Activated naive CD4-positive, alpha-beta T cell treated with anti-CD3 and anti-CD28 coated beads, Interleukin-2, amount 10 ng/mL, durations not matched to agents 7 days and 5 days (primary cell): ENCODE results near the gene TPO.
"Not testable (repeated sequence)": the region's sequence is repeated elsewhere in the genome, so short reads cannot be mapped to it uniquely, and the experiment has no call there.

ENCODE experiments used
- CTCF ChIA-PET: fragments of 350-600 bp; sonication (Branson Sonifier 250); formaldehyde crosslinking; loops from one replicate; lab custom pipeline; 2021; ENCODE audit warnings: antibody characterized with exemption; lab: Charles Lee
- DNase-seq: peaks from one replicate; pipeline ENCODE4 v3.0.0-alpha.2; 2020
- H3K27ac Mint-ChIP-seq: one replicate; pipeline ENCODE4 v1.8.0; 2021; ENCODE audit warnings: mild to moderate bottlenecking, moderate library complexity, mixed read lengths
- H3K27me3 Mint-ChIP-seq: one replicate; pipeline ENCODE4 v1.8.0; 2021; ENCODE audit warnings: mild to moderate bottlenecking, mixed read lengths
- H3K36me3 Mint-ChIP-seq: one replicate; pipeline ENCODE4 v1.8.0; 2021; ENCODE audit warnings: mixed read lengths
- H3K4me1 Mint-ChIP-seq: one replicate; pipeline ENCODE4 v1.8.0; 2021; ENCODE audit warnings: mixed read lengths
- H3K4me3 Mint-ChIP-seq: one replicate; pipeline ENCODE4 v1.8.0; 2021; ENCODE audit warnings: mild to moderate bottlenecking, moderate library complexity, mixed read lengths
- H3K9me3 Mint-ChIP-seq: one replicate; pipeline ENCODE4 v1.8.0; 2021; ENCODE audit warnings: mixed read lengths

The TPO gene

GRCh38 chr2:1478311-1479305 is 65.3 kb downstream of the TPO start:
- H3K4me1 Mint-ChIP-seq = no peaks in the 10 kb centered on the region
- H3K9me3 Mint-ChIP-seq = peaks cover 4% of the 10 kb centered on the region
- H3K4me3 Mint-ChIP-seq = no peak overlapping the region
- H3K36me3 Mint-ChIP-seq = no peaks in the 10 kb centered on the region
- CTCF ChIA-PET = no interaction called here
- H3K27me3 Mint-ChIP-seq = no peaks in the 10 kb centered on the region
- H3K27ac Mint-ChIP-seq = no peak overlapping the region
- no peak for DNase-seq

GRCh38 chr2:1479346-1479745 is 66.1 kb downstream of the TPO start:
- Mint-ChIP-seq H3K27me3 (no peaks in the 10 kb centered on the region), H3K9me3 (peaks cover 4% of the 10 kb centered on the region), H3K4me1 (no peaks in the 10 kb centered on the region), H3K36me3 (no peaks in the 10 kb centered on the region), H3K4me3 (no peak overlapping the region), H3K27ac (no peak overlapping the region)
- DNase-seq = no peak
- CTCF ChIA-PET = no interaction called here

DNA sequence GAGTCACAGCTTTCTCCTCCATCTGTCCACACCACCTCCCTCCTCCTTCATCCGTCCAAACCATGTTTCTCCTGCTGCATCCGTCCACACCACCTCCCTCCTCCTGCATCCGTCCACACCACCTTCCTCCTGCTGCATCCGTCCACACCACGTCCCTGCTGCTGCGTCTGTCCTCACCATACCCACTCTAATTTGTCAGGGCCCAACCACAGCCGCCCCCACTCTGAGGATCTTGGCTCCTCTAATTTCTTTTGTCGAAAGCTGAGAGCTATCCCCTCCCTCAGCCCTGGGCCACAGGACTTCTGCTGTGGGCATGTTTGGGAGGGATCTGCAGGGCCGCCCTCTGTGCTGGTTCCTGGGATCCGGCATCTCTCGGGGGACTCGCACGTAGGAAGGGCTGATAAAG is 67.4 kb downstream of the TPO start:
- no peak for DNase-seq

DNA sequence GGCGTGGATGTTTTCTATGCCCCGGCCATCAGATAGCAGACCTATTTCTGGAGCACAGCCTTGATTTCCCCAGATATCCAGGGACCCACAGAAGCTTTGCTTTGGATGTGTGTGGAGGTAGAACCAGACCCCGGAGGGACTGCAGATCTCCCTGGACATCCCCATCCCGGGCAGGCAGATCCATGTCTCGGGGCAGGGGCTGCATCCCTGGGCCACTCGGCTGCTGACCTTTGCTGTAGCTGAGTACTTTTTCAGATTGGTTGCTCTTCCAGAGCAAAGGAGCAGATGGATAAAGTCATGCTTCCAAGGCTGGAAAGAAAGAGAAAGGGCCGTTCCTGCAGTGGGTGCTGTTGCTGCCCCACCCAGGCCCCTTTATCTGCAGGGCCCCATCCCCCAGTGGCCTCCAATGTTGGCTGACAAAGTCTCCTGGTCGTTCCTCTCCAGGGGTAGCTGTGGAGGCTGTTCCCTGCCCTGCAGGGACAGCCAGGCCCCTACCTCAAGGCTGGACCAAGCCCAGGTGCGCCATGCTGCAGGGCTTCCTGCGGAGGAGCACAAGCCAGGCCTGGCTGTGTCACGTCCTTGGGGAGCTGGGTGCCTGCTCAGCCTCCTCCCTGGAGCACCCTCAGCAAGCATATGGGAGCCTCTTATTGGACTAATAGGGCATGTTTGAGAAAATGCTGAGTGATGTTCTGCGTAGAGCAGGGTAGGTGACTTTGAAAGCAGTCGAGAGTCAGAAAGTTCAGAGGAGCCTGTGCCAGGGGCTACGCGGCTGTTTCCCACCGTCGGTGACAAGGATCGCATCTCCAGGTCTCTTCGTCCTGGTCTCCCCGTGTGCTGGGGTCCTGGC is 68.4 kb downstream of the TPO start:
- CTCF ChIA-PET = no interaction called here
- H3K27ac Mint-ChIP-seq = no peak overlapping the region
- DNase-seq = no peak
- H3K4me1 Mint-ChIP-seq = no peaks in the 10 kb centered on the region
- no peak overlapping the region for H3K4me3 Mint-ChIP-seq
- H3K36me3 Mint-ChIP-seq = no peaks in the 10 kb centered on the region
- no peaks in the 10 kb centered on the region for H3K27me3 Mint-ChIP-seq
- no peaks in the 10 kb centered on the region for H3K9me3 Mint-ChIP-seq

More for the DNA sequence above, 67.4 kb downstream of the TPO start:
- CTCF ChIA-PET = no interaction called here
- Mint-ChIP-seq H3K27me3 (no peaks in the 10 kb centered on the region), H3K4me3 (no peak overlapping the region), H3K36me3 (no peaks in the 10 kb centered on the region), H3K27ac (no peak overlapping the region), H3K9me3 (peaks cover 4% of the 10 kb centered on the region), H3K4me1 (no peaks in the 10 kb centered on the region)

GRCh38 chr2:1482253-1482675 is 69.0 kb downstream of the TPO start:
- Mint-ChIP-seq H3K4me3 (no peak overlapping the region), H3K36me3 (no peaks in the 10 kb centered on the region), H3K4me1 (no peaks in the 10 kb centered on the region), H3K9me3 (no peaks in the 10 kb centered on the region), H3K27ac (no peak overlapping the region), H3K27me3 (no peaks in the 10 kb centered on the region)
- no peak for DNase-seq
- CTCF ChIA-PET = no interaction called here

- no peak overlapping the region for H3K4me3 Mint-ChIP-seq
- no peaks in the 10 kb centered on the region for H3K27me3 Mint-ChIP-seq
- H3K36me3 Mint-ChIP-seq = no peaks in the 10 kb centered on the region
- H3K27ac Mint-ChIP-seq = no peak overlapping the region
- no peak for DNase-seq
- no peaks in the 10 kb centered on the region for H3K9me3 Mint-ChIP-seq
- CTCF ChIA-PET = no interaction called here
- H3K4me1 Mint-ChIP-seq = no peaks in the 10 kb centered on the region
These were observed 69.7 kb downstream of the TPO start for GRCh38 chr2:1482981-1483380.

DNA sequence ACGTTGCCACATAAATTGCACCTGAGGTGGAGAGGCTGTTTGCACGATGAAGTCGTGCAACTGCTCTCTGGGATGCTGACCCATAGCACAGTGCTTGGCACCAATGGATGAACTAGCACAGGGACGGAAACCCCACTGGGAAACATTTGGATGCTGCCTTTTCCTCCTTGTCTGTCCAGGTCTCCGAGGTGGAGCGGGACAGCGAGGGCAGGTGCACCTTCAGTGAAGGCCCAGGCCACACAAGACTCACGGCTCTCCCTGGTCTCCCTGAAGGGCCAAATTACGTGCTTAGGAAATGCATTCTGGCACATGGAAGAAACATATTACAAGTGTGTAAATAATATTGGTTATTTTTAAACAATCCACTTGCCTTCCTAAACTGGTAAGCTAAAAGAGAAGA is 70.3 kb downstream of the TPO start:
- Mint-ChIP-seq H3K4me3 (no peak overlapping the region), H3K27ac (no peak overlapping the region), H3K36me3 (no peaks in the 10 kb centered on the region), H3K9me3 (no peaks in the 10 kb centered on the region), H3K4me1 (no peaks in the 10 kb centered on the region), H3K27me3 (no peaks in the 10 kb centered on the region)
- CTCF ChIA-PET = no interaction called here
- no peak for DNase-seq

DNA sequence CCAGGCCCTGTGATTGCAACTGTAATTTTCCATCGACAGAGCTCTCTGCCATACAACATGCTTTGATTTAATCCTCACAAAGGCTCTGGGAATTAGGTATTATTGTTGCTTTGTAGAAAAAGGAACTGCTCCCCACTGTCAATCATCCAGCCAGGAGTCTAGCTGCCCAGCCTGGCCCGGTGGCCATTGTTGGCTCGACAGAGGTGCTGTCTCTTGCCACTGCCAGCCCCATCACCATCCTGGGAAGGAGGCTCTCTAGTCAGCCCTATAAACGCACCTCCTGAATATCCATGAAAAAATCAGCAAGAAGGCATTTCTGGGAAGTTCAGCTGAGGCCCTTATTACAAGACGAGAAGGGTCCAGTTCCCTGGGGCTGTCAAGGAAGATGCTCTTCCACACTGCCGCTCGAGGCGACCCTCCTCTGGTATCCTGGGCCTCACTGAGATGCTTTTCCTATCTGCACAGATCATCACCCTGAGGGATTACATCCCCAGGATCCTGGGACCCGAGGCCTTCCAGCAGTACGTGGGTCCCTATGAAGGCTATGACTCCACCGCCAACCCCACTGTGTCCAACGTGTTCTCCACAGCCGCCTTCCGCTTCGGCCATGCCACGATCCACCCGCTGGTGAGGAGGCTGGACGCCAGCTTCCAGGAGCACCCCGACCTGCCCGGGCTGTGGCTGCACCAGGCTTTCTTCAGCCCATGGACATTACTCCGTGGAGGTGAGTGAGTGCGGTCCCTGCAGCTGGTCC is 71.0 kb downstream of the TPO start:
- H3K27ac Mint-ChIP-seq = no peak overlapping the region
- H3K4me1 Mint-ChIP-seq = no peaks in the 10 kb centered on the region
- H3K4me3 Mint-ChIP-seq = no peak overlapping the region
- DNase-seq = no peak
- H3K36me3 Mint-ChIP-seq = no peaks in the 10 kb centered on the region
- no peaks in the 10 kb centered on the region for H3K9me3 Mint-ChIP-seq
- H3K27me3 Mint-ChIP-seq = no peaks in the 10 kb centered on the region
- CTCF ChIA-PET = no interaction called here

DNA sequence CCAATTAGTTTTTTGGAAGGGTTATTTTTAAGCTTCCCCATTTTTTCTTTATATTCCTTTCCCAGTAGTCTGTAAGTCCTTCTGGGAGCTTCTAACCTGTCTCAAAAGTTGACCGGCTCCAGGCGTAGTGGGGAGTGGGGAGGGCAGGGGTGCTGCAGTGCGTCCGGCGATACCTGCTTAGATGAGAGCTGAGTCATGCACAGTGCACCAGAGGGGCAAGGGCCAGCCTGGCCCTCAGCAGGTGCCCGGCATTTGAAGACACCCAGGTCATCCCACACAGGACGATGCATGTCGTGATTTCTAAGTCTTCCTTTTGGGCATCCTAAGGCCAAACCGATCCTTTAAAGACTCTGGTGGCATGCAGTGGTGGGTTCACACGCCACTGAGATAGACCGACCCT is 73.4 kb downstream of the TPO start:
- H3K27ac Mint-ChIP-seq = no peak overlapping the region
- H3K4me3 Mint-ChIP-seq = no peak overlapping the region
- peaks cover 2% of the 10 kb centered on the region for H3K9me3 Mint-ChIP-seq
- no peaks in the 10 kb centered on the region for H3K27me3 Mint-ChIP-seq
- CTCF ChIA-PET = no interaction called here
- no peak for DNase-seq
- H3K4me1 Mint-ChIP-seq = no peaks in the 10 kb centered on the region
- H3K36me3 Mint-ChIP-seq = no peaks in the 10 kb centered on the region

GRCh38 chr2:1487758-1488157 is 74.5 kb downstream of the TPO start:
- no peaks in the 10 kb centered on the region for H3K4me1 Mint-ChIP-seq
- no peak for DNase-seq
- H3K36me3 Mint-ChIP-seq = no peaks in the 10 kb centered on the region
- CTCF ChIA-PET = no interaction called here
- peaks cover 5% of the 10 kb centered on the region for H3K27me3 Mint-ChIP-seq
- H3K4me3 Mint-ChIP-seq = no peak overlapping the region
- peaks cover 2% of the 10 kb centered on the region for H3K9me3 Mint-ChIP-seq
- H3K27ac Mint-ChIP-seq = no peak overlapping the region

DNA sequence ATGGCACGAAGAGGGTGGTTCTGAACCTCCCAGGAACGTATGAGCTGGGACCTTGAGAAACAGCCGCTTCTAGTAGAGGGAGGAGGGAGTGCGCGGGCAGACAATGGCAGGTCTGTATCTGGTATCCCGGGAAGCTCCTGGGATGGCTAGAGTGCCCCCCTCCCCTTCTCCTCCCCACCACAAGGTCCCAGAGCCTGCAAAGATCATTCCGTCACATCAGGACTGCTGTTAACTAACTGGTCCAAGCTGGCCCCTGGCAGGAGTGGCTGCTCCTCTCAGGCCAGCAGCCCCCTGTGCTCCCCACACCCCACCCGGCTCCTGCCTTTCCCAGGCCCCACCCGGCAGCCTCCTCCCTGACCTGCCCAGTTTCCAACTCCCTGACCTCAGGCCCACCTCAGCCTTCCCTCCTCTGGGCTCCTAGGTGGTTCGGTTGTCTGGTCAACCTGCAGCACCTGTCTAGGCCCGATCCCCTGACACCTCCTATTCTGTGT is 75.0 kb downstream of the TPO start:
- no peaks in the 10 kb centered on the region for H3K4me1 Mint-ChIP-seq
- CTCF ChIA-PET = no interaction called here
- H3K27me3 Mint-ChIP-seq = peaks cover 5% of the 10 kb centered on the region
- no peak overlapping the region for H3K27ac Mint-ChIP-seq
- H3K4me3 Mint-ChIP-seq = no peak overlapping the region
- H3K9me3 Mint-ChIP-seq = peaks cover 2% of the 10 kb centered on the region
- no peak for DNase-seq
- no peaks in the 10 kb centered on the region for H3K36me3 Mint-ChIP-seq

DNA sequence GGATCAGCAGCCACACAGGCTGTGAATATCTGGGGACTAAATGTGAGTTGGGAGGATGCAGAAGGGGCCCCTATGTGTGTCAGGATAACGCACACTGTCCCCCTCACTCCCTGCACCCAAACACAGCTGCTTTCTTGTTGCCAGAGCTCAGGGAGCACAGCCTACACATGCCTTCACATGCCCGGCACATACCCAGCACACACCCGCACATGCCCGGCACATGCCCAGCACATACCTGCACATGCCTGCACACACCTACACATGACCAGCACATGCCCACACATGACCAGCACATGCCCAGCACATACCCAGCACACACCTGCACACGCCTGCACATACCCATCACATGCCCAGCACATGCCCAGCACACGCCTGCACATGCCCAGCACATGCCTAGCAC is 75.6 kb downstream of the TPO start:
- peaks cover 2% of the 10 kb centered on the region for H3K9me3 Mint-ChIP-seq
- H3K27me3 Mint-ChIP-seq = peaks cover 5% of the 10 kb centered on the region
- CTCF ChIA-PET = no interaction called here
- no peaks in the 10 kb centered on the region for H3K36me3 Mint-ChIP-seq
- no peak for DNase-seq
- H3K4me3 Mint-ChIP-seq = no peak overlapping the region
- H3K27ac Mint-ChIP-seq = no peak overlapping the region
- no peaks in the 10 kb centered on the region for H3K4me1 Mint-ChIP-seq

DNA sequence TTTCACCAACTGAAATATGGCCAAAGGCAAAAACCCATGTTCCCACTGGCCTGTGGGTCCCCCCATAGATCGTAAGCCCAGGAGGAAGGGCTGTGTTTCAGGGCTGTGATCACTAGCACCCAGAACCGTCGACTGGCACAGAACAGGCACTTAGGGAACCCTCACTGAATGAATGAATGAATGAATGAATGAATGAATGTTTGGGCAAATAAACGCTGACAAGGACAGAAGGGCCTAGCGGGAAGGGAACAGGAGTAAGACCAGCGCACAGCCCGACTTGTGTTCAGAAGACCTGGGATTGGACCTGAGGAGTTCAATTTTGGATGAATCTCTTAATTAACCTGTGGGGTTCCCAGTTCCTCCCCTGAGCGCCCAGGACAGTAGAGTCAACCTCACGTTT is 76.2 kb downstream of the TPO start:
- Mint-ChIP-seq H3K27me3 (peaks cover 9% of the 10 kb centered on the region), H3K36me3 (no peaks in the 10 kb centered on the region), H3K27ac (no peak overlapping the region), H3K4me3 (no peak overlapping the region), H3K9me3 (peaks cover 2% of the 10 kb centered on the region), H3K4me1 (no peaks in the 10 kb centered on the region)
- CTCF ChIA-PET = no interaction called here
- DNase-seq = no peak

DNA sequence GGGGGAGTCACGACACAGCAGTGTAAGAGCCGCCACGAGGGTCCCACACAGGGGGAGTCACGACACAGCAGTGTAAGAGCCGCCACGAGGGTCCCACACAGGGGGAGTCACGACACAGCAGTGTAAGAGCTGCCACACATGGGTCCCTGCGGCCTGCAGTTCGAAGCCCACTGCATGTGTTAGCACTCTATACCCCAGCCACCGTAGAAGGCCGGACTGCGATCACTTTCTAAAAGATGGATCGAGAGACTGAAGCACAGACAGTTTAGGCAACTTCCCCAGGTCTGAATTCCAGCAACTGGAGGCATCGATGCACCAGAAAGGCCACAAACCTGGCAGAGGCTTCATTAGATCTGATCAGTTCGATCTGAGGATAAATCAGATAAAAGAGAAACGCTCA is 77.1 kb downstream of the TPO start:
- H3K36me3 Mint-ChIP-seq, H3K4me1 Mint-ChIP-seq, H3K4me3 Mint-ChIP-seq, H3K27ac Mint-ChIP-seq, CTCF ChIA-PET, DNase-seq, H3K9me3 Mint-ChIP-seq, H3K27me3 Mint-ChIP-seq: not testable (repeated sequence)
